ENCODE data around the gene TALDO1. TPM values are rescaled to one million over a fixed set of nuclear protein-coding genes. Genes with fewer than 3 reads are reported as not detected.
A peak's percentile ranks its signal among the peaks of the same experiment; 100 is the strongest.

The TALDO1 gene
- total RNA-seq, 1 donor from 2014 or later, result 101 TPM

- Histone ChIP-seq H3K4me3 (no peak overlapping the region), H3K36me3 (no peaks in the 10 kb centered on the region), H3K9me3 (replicated peaks) (no peaks in the 10 kb centered on the region), H3K27ac (replicated peaks) (no peak overlapping the region), H3K27me3 (ENCODE audit: low read depth) (peaks cover 92% of the 10 kb centered on the region), H3K4me1 (peaks cover 39% of the 10 kb centered on the region)
- intact Hi-C loops (cut with micrococcal nuclease), result loop anchor here (10.0 kb wide), 1 partner anchor 59 kb away; no protein-coding TSS in a partner anchor
- TF ChIP-seq CTCF (IDR thresholded peaks at IDR 0.05; ENCODE audit: borderline replicate concordance), result peak; percentile 67
- no peak for DNase-seq
Observed at GRCh38 chr11:723120-723883, 24.0 kb upstream of the TALDO1 start.

GRCh38 chr11:724049-724777, 23.1 kb upstream of the TALDO1 start:
- Histone ChIP-seq H3K9me3 (replicated peaks) (no peaks in the 10 kb centered on the region), H3K27ac (replicated peaks) (no peak overlapping the region), H3K4me1 (peaks cover 42% of the 10 kb centered on the region), H3K36me3 (no peaks in the 10 kb centered on the region), H3K4me3 (no peak overlapping the region), H3K27me3 (ENCODE audit: low read depth) (peaks cover 93% of the 10 kb centered on the region)
- intact Hi-C loops (cut with micrococcal nuclease), result loop anchor here (10.0 kb wide), 1 partner anchor 59 kb away; no protein-coding TSS in a partner anchor
- no peak for TF ChIP-seq CTCF (IDR thresholded peaks at IDR 0.05; ENCODE audit: borderline replicate concordance)
- DNase-seq, result no peak

- no peak for TF ChIP-seq CTCF (IDR thresholded peaks at IDR 0.05; ENCODE audit: borderline replicate concordance)
- H3K36me3 ChIP-seq, result no peaks in the 10 kb centered on the region
- H3K27me3 ChIP-seq (ENCODE audit: low read depth), result peaks cover 91% of the 10 kb centered on the region
- intact Hi-C loops (cut with micrococcal nuclease), result loop anchor here (10.0 kb wide), 1 partner anchor 60 kb away; no protein-coding TSS in a partner anchor
- no peak for DNase-seq
- no peak overlapping the region for H3K27ac ChIP-seq (replicated peaks)
- no peak overlapping the region for H3K4me3 ChIP-seq
- H3K4me1 ChIP-seq, result peaks cover 42% of the 10 kb centered on the region
- H3K9me3 ChIP-seq (replicated peaks), result no peaks in the 10 kb centered on the region
Observed at GRCh38 chr11:724778-725386, 22.4 kb upstream of the TALDO1 start.

- peak overlapping the region; percentile 53 for H3K4me3 ChIP-seq
- TF ChIP-seq CTCF (IDR thresholded peaks at IDR 0.05; ENCODE audit: borderline replicate concordance), result no peak
- no peaks in the 10 kb centered on the region for H3K9me3 ChIP-seq (replicated peaks)
- H3K27me3 ChIP-seq (ENCODE audit: low read depth), result peaks cover 87% of the 10 kb centered on the region
- intact Hi-C loops (cut with micrococcal nuclease), result loop anchor here (10.0 kb wide), 1 partner anchor 61 kb away; no protein-coding TSS in a partner anchor
- H3K4me1 ChIP-seq, result peaks cover 39% of the 10 kb centered on the region
- DNase-seq, result no peak
- H3K27ac ChIP-seq (replicated peaks), result no peak overlapping the region
- no peaks in the 10 kb centered on the region for H3K36me3 ChIP-seq
Observed at GRCh38 chr11:725624-726202, 21.6 kb upstream of the TALDO1 start.

All from left ventricle myocardium inferior (tissue), 1 donor.